ENCODE data around the gene PRDM4. TPM values are rescaled to one million over a fixed set of nuclear protein-coding genes. Genes with fewer than 3 reads are reported as not detected.
"Not testable (repeated sequence)": the region's sequence is repeated elsewhere in the genome, so short reads cannot be mapped to it uniquely, and the experiment has no call there.

PRDM4 gene
- total and polyA plus RNA-seq, 10 donors, result 8.2 to 38.4 (median 28.9) TPM

DNA sequence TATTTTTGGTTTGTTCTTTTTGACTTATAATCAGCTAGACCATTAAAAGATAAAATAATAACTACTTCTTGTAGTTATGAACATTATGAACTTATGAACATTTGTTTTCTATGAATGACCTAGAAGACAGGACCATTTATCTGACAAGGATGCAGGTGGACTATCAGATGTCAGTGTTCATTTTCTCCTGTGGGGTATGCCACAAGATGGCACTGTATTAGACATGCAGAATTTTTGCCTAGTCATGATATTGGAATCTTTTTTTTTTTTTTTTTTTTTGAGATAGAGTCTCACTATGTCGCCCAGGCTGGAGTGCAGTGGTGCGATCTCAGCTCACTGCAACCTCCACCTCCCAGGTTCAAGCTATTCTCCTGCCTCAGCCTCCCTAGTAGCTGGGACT lies 65.2 kb downstream of the PRDM4 start:
- Histone ChIP-seq H3K9me3 (peaks cover 0 to 11% (median 2%) of the 10 kb centered on the region in 8 donors), H3K36me3 (peaks cover 29 to 100% (median 96%) of the 10 kb centered on the region in 6 donors)
- TF ChIP-seq, protein P1, sequence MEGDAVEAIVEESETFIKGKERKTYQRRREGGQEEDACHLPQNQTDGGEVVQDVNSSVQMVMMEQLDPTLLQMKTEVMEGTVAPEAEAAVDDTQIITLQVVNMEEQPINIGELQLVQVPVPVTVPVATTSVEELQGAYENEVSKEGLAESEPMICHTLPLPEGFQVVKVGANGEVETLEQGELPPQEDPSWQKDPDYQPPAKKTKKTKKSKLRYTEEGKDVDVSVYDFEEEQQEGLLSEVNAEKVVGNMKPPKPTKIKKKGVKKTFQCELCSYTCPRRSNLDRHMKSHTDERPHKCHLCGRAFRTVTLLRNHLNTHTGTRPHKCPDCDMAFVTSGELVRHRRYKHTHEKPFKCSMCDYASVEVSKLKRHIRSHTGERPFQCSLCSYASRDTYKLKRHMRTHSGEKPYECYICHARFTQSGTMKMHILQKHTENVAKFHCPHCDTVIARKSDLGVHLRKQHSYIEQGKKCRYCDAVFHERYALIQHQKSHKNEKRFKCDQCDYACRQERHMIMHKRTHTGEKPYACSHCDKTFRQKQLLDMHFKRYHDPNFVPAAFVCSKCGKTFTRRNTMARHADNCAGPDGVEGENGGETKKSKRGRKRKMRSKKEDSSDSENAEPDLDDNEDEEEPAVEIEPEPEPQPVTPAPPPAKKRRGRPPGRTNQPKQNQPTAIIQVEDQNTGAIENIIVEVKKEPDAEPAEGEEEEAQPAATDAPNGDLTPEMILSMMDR (IDR thresholded peaks at IDR 0.05 in 8 of 11, conservative IDR thresholded peaks at IDR 0.05 in 3 of 11), result peak in 1 of 11 experiments; percentile 18
- H3K27ac ChIP-seq; intact Hi-C loops (cut with DNase I; ENCODE audit: low total_unique reads); H3K27me3 ChIP-seq (replicated peaks in 1 of 7); DNase-seq; H3K4me3 ChIP-seq; H3K4me1 ChIP-seq: not testable (repeated sequence)
- WGBS, 5 donors, result 86 to 100% (median 89%) methylated on average over 2 of the region's 2 CpGs

DNA sequence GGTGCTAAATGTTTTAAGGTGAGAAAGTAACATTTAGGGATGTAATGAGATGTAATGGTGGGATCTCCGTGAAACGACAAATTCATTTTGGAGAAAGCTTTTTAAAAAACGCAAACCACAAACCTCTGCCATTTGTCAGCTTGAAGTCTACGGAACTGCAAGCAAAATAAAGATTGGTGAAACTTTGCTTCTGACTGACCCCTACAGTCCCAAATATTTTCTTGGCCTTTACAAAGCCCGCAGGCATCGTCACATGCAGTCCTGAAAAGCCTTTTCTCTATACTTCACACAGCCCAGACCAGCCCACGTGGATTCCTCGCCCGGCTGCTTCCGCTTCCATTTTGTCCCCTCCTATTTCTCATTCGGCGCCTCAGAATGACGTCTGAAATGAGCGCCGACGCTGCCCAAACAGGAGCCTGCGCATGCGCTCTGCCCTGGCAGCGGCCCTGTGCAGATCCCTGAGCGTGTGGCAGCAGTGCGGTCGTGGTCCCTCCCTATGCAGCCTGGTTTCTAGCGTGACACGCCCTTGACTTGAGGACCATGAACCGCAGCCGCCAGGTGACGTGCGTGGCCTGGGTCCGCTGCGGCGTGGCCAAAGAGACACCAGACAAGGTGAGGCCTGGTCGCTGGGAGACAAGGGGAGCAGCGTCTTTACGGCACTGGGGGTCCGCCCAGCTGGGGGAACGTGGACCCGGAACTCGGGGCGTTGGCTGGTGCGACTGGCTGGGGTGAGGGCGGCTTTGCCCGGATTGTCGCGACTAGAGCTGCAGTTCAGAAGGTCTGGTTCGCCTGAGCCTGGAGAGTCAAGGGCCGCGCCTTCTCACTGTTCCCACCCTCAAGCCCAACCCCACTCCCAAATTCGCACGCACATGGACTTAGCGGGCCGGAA lies 75.3 kb downstream of the PRDM4 start, which contains the start of gene PWP1:
Gene PWP1 (plus strand): TSS at position 440 of the 889 bp plus-strand sequence. CDS start 101 bp downstream, at position 541.
- peak in 2 of 3 donors; percentile 60 to 78 for TF ChIP-seq POLR2A (IDR thresholded peaks at IDR 0.05)
- peak; percentile 99 for TF ChIP-seq POLR2AphosphoS5 (IDR thresholded peaks at IDR 0.05)
- TF ChIP-seq, protein P1 (IDR thresholded peaks at IDR 0.05 in 8 of 11, conservative IDR thresholded peaks at IDR 0.05 in 3 of 11), result no peak
- Histone ChIP-seq H3K4me3 (peak within 1 kb of the TSS; percentile 78 to 95 (median 92)), H3K9me3 (no peaks in the 10 kb centered on the region), H3K27ac (peak within 1 kb of the TSS; percentile 52 to 88 (median 78)), H3K27me3 (replicated peaks in 1 of 7) (no peaks in the 10 kb centered on the region), H3K4me1 (peaks cover 0 to 35% (median 26%) of the 10 kb centered on the region in 6 donors), H3K36me3 (peaks cover 0 to 26% (median 25%) of the 10 kb centered on the region in 6 donors)
- WGBS, 5 donors, result 0 to 1% (median 0%) methylated on average over 40 to 51 of the region's 51 CpGs
- intact Hi-C loops (cut with DNase I; ENCODE audit: low total_unique reads), result loop anchor here (10.0 kb wide), 1 partner anchor 69 kb away; no protein-coding TSS in a partner anchor
- peak; percentile 98 for DNase-seq

DNA sequence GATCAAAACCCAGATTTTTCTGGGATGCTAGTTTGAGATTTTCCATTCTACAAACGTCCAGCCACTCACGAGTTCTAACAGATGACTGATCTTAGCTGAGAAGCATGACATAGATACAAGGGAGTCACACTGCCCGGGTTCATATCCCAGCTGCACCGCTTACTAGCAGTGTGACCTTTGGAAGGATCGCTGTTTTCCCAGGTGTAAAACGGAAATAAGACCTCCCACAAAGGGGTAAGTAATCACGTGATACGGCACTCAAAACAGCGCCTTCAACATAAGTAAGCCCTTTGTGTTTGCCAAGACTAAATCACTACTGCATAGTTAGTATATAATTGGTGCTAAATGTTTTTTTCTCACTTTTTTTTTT lies 76.0 kb downstream of the PRDM4 start:
- TF ChIP-seq POLR2A (IDR thresholded peaks at IDR 0.05), result no peak
- TF ChIP-seq POLR2AphosphoS5 (IDR thresholded peaks at IDR 0.05), result no peak
- TF ChIP-seq, protein P1 (IDR thresholded peaks at IDR 0.05 in 8 of 11, conservative IDR thresholded peaks at IDR 0.05 in 3 of 11), result no peak
- no peak for DNase-seq

More for the DNA sequence above, 76.0 kb downstream of the PRDM4 start:
- WGBS, 5 donors, result 12 to 25% (median 16%) methylated on average over 9 of the region's 9 CpGs
- Histone ChIP-seq H3K9me3 (no peaks in the 10 kb centered on the region), H3K4me1 (peaks cover 0 to 35% (median 26%) of the 10 kb centered on the region in 6 donors), H3K36me3 (peaks cover 0 to 20% (median 19%) of the 10 kb centered on the region in 6 donors), H3K27ac (peak overlapping the region in 7 of 8 donors; percentile 69 to 88 (median 78)), H3K4me3 (peak overlapping the region; percentile 78 to 95 (median 92)), H3K27me3 (replicated peaks in 1 of 7) (no peaks in the 10 kb centered on the region)
- intact Hi-C loops (cut with DNase I; ENCODE audit: low total_unique reads), result loop anchor here (10.0 kb wide), 1 partner anchor 70 kb away; no protein-coding TSS in a partner anchor
